ENCODE data around the gene FXYD1. TPM values are rescaled to one million over a fixed set of nuclear protein-coding genes. Genes with fewer than 3 reads are reported as not detected.
"Not testable (repeated sequence)": the region's sequence is repeated elsewhere in the genome, so short reads cannot be mapped to it uniquely, and the experiment has no call there.

FXYD1 gene
- total RNA-seq, 4 donors from 2014 or later: 42.8 to 140 (median 52.7) TPM

GRCh38 chr19:35098413-35099049 is 40.1 kb upstream of the FXYD1 start:
- H3K9me3 ChIP-seq: no peaks in the 10 kb centered on the region
- no peaks in the 10 kb centered on the region for H3K27me3 ChIP-seq
- H3K4me3 ChIP-seq: no peak overlapping the region
- TF ChIP-seq POLR2A (IDR thresholded peaks at IDR 0.05) (no peak), CTCF (IDR thresholded peaks at IDR 0.05) (no peak), EP300 (IDR thresholded peaks at IDR 0.05) (no peak), POLR2AphosphoS5 (IDR thresholded peaks at IDR 0.05) (no peak)
- no peak overlapping the region for H3K27ac ChIP-seq
- no peaks in the 10 kb centered on the region for H3K4me1 ChIP-seq
- H3K36me3 ChIP-seq: no peaks in the 10 kb centered on the region
- ATAC-seq: no peak
- WGBS, 2 donors (ENCODE audit: low coverage in 1 of 2): 44 to 78% methylated on average over 7 to 14 of the region's 29 CpGs

GRCh38 chr19:35099155-35099896 is 39.3 kb upstream of the FXYD1 start:
- H3K27me3 ChIP-seq: no peaks in the 10 kb centered on the region
- no peak for ATAC-seq
- 75% methylated on average over 3 to 15 of the region's 21 CpGs for WGBS, 2 donors (ENCODE audit: low coverage in 1 of 2)
- H3K9me3 ChIP-seq: no peaks in the 10 kb centered on the region
- H3K4me1 ChIP-seq: no peaks in the 10 kb centered on the region
- no peak overlapping the region for H3K27ac ChIP-seq
- no peaks in the 10 kb centered on the region for H3K36me3 ChIP-seq
- no peak overlapping the region for H3K4me3 ChIP-seq
- TF ChIP-seq CTCF (IDR thresholded peaks at IDR 0.05) (no peak), POLR2AphosphoS5 (IDR thresholded peaks at IDR 0.05) (no peak), POLR2A (IDR thresholded peaks at IDR 0.05) (no peak), EP300 (IDR thresholded peaks at IDR 0.05) (no peak)

- no peaks in the 10 kb centered on the region for H3K27me3 ChIP-seq
- H3K36me3 ChIP-seq: no peaks in the 10 kb centered on the region
- H3K27ac ChIP-seq: no peak overlapping the region
- TF ChIP-seq POLR2AphosphoS5 (IDR thresholded peaks at IDR 0.05) (no peak), EP300 (IDR thresholded peaks at IDR 0.05) (no peak), CTCF (IDR thresholded peaks at IDR 0.05) (no peak), POLR2A (IDR thresholded peaks at IDR 0.05) (no peak)
- no peaks in the 10 kb centered on the region for H3K4me1 ChIP-seq
- H3K9me3 ChIP-seq: no peaks in the 10 kb centered on the region
- no peak overlapping the region for H3K4me3 ChIP-seq
- no peak for ATAC-seq
- 100% methylated on average over 3 of the region's 13 CpGs; no CpG with 5 or more reads in 1 of the 2 donors for WGBS, 2 donors (ENCODE audit: low coverage in 1 of 2)
Observed at GRCh38 chr19:35099897-35100275, 38.7 kb upstream of the FXYD1 start.

- Histone ChIP-seq H3K4me1 (no peaks in the 10 kb centered on the region), H3K27ac (no peak overlapping the region), H3K27me3 (no peaks in the 10 kb centered on the region), H3K36me3 (no peaks in the 10 kb centered on the region), H3K4me3 (no peak overlapping the region), H3K9me3 (no peaks in the 10 kb centered on the region)
- WGBS, 2 donors (ENCODE audit: low coverage in 1 of 2): 54 to 74% methylated on average over 7 to 9 of the region's 16 CpGs
- TF ChIP-seq CTCF (IDR thresholded peaks at IDR 0.05) (no peak), EP300 (IDR thresholded peaks at IDR 0.05) (no peak), POLR2AphosphoS5 (IDR thresholded peaks at IDR 0.05) (no peak), POLR2A (IDR thresholded peaks at IDR 0.05) (no peak)
- ATAC-seq: no peak
Observed at GRCh38 chr19:35100588-35101533, 37.8 kb upstream of the FXYD1 start.

- not testable (repeated sequence) for H3K4me3 ChIP-seq, H3K36me3 ChIP-seq, H3K27me3 ChIP-seq, ATAC-seq, H3K4me1 ChIP-seq, H3K27ac ChIP-seq, H3K9me3 ChIP-seq
- 85 to 100% methylated on average over 5 to 6 of the region's 10 CpGs for WGBS, 2 donors (ENCODE audit: low coverage in 1 of 2)
Observed at GRCh38 chr19:35101949-35102348, 36.7 kb upstream of the FXYD1 start.

- not testable (repeated sequence) for H3K4me3 ChIP-seq, ATAC-seq, H3K9me3 ChIP-seq, H3K27me3 ChIP-seq, H3K36me3 ChIP-seq, H3K4me1 ChIP-seq, H3K27ac ChIP-seq
- 56 to 67% methylated on average over 4 to 5 of the region's 10 CpGs for WGBS, 2 donors (ENCODE audit: low coverage in 1 of 2)
Observed at GRCh38 chr19:35103614-35104013, 35.0 kb upstream of the FXYD1 start.
